Esophagus muscularis mucosa (tissue), 4 donors: ENCODE data around the gene FAM236B.
"Not testable (repeated sequence)": the region's sequence is repeated elsewhere in the genome, so short reads cannot be mapped to it uniquely, and the experiment has no call there.

Source experiments
- CTCF ChIP-seq, 3 experiments: fragments of 200-600 bp in 2 of 3; fragments of 450-650 bp in 1 of 3; sonication (generic) in 2 of 3; IDR thresholded peaks; one replicate each; pipeline ENCODE4 v1.5.1; 2017 to 2019; ENCODE audit warnings: antibody characterized with exemption in 3 of 3, mild to moderate bottlenecking in 2 of 3, moderate library complexity in 1 of 3
- EP300 ChIP-seq: sonication (generic); formaldehyde crosslinking; IDR thresholded peaks from one replicate; pipeline ENCODE4 v1.6.1; 2017; ENCODE audit warnings: antibody characterized with exemption
- POLR2A ChIP-seq: fragments of 450-650 bp; IDR thresholded peaks from one replicate; pipeline ENCODE4 v1.6.1; 2017; ENCODE audit warnings: antibody characterized with exemption, moderate library complexity, mild to moderate bottlenecking, low read depth

- TF ChIP-seq POLR2A; EP300; CTCF (IDR thresholded peaks at IDR 0.05): not testable (repeated sequence)
These were observed 25.6 kb upstream of the FAM236B start, which contains the start of gene FAM236D for GRCh38 chrX:72808110-72808509.
